ENCODE results near the gene DSCAM. TPM values are rescaled to one million over a fixed set of nuclear protein-coding genes. Genes with fewer than 3 reads are reported as not detected.

DSCAM gene
- total and polyA plus RNA-seq, 10 of the 15 experiments (the other 5 are each of a cell fraction or from before 2014, with no cell fraction given): not detected

GRCh38 chr21:39969691-39970364, 877.1 kb downstream of the DSCAM start:
- H3K9ac ChIP-seq (ENCODE audit: control insufficient read depth, insufficient read depth, low read length): no peak overlapping the region
- 41% methylated on average over 8 of the region's 8 CpGs for WGBS (ENCODE audit: insufficient coverage, insufficient replicate concordance, low lambda C conversion rate, missing lambda C conversion rate)
- DNase-seq (ENCODE audit: low read depth, low spot score): no peak
- no peaks in the 10 kb centered on the region; the same call in 2 of the 3 replicates for H3K9me3 ChIP-seq (replicated peaks; ENCODE audit: control insufficient read depth, insufficient read depth, low read length)
- ChIA-PET RAD21 (ENCODE audit: unreplicated experiment) (no interaction called here), CTCF (no interaction called here), POLR2A (no interaction called here), SMC1A (ENCODE audit: uncharacterized antibody, unreplicated experiment) (no interaction called here)
- no peaks in the 10 kb centered on the region for H3K4me1 ChIP-seq (ENCODE audit: control insufficient read depth, insufficient read depth, low read length)
- H3K36me3 ChIP-seq (ENCODE audit: control insufficient read depth in 2 of 2, insufficient read depth in 2 of 2, low read length in 1 of 2): no peaks in the 10 kb centered on the region
- TF ChIP-seq CTCF (IDR thresholded peaks at IDR 0.05 in 2 of 3, conservative IDR thresholded peaks at IDR 0.05 in 1 of 3; ENCODE audit: control insufficient read depth in 2 of 3, extremely low read depth in 1 of 3, insufficient read depth in 1 of 3, low read depth in 3 of 3, low read length in 3 of 3) (no peak), EGR1 (IDR thresholded peaks at IDR 0.05; ENCODE audit: borderline replicate concordance in 1 of 2, low read depth in 2 of 2, low read length in 2 of 2) (no peak), MAX (IDR thresholded peaks at IDR 0.05; ENCODE audit: low read depth, low read length) (no peak), FOXK2 (IDR thresholded peaks at IDR 0.05) (no peak), CUX1 (IDR thresholded peaks at IDR 0.05; ENCODE audit: insufficient replicate concordance, low read depth, low read length) (no peak), CHD4 (IDR thresholded peaks at IDR 0.05) (no peak), YBX1 (IDR thresholded peaks at IDR 0.05) (no peak), ZNF217 (IDR thresholded peaks at IDR 0.05) (no peak), STAT1 (conservative IDR thresholded peaks at IDR 0.05) (no peak), ZZZ3 (IDR thresholded peaks at IDR 0.05; ENCODE audit: control insufficient read depth, insufficient read length, low read depth) (no peak), HDAC6 (IDR thresholded peaks at IDR 0.05; ENCODE audit: unreplicated experiment) (no peak), ZNF592 (IDR thresholded peaks at IDR 0.05) (no peak), ZNF24 (IDR thresholded peaks at IDR 0.05) (no peak)
- no peaks in the 10 kb centered on the region for H3K79me2 ChIP-seq (ENCODE audit: control insufficient read depth, insufficient read depth, low read length)
- H4K20me1 ChIP-seq (ENCODE audit: control insufficient read depth, insufficient read depth): no peaks in the 10 kb centered on the region
- no peak overlapping the region for H2AFZ ChIP-seq (ENCODE audit: control insufficient read depth, low read depth, low read length)
- FAIRE-seq: no peak
- no TSS peak for BruUV-seq (replicated peaks)
- H3K27ac ChIP-seq (ENCODE audit: control insufficient read depth, insufficient read depth): no peak overlapping the region
- H3K4me3 ChIP-seq: no peak overlapping the region
- no peak for ATAC-seq
- no peaks in the 10 kb centered on the region for H3K27me3 ChIP-seq (replicated peaks in 1 of 2; ENCODE audit: control insufficient read depth in 2 of 2, insufficient read depth in 2 of 2, low read length in 1 of 2)
- in situ Hi-C loops (cut with MboI) (no loop called here), intact Hi-C loops (cut with micrococcal nuclease; ENCODE audit: unreplicated experiment) (no loop called here)
- H3K4me2 ChIP-seq (ENCODE audit: control insufficient read depth, insufficient read depth): no peak overlapping the region

Measured in GM12878 (cell line).